ENCODE results near the gene CDNF.

The CDNF gene

DNA sequence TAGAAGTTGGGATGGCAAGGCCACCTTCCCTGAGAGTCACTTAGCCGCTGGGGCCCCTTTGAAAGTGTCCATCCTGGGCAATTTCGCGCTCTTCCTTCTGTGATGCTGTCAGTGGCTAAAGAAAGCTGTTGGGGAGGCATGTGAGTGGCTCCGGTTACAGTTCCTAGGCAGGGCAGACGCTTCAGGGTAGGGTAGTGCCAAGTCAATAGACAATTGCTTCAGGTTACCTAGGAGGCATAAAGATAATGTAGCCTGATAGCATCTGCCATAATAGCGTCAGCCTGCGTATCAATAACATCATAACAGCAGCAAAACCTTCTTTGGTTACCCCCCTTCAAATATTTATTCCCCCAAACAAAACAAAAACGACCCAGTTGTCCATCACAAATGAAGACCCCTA is 63.0 kb downstream of the CDNF start, which contains the start of gene FAM107B:
Gene FAM107B (minus strand): TSS at position 101 of the 400 bp plus-strand sequence. CDS start 234 bp downstream, outside the sequence.
- no peak within 1 kb of the TSS for H3K27ac ChIP-seq (ENCODE audit: poor library complexity, severe bottlenecking)
- no peaks in the 10 kb centered on the region for H3K9me3 ChIP-seq (ENCODE audit: severe bottlenecking)
- no peak within 1 kb of the TSS for H3K4me3 ChIP-seq (ENCODE audit: severe bottlenecking)
- TF ChIP-seq, protein P1, sequence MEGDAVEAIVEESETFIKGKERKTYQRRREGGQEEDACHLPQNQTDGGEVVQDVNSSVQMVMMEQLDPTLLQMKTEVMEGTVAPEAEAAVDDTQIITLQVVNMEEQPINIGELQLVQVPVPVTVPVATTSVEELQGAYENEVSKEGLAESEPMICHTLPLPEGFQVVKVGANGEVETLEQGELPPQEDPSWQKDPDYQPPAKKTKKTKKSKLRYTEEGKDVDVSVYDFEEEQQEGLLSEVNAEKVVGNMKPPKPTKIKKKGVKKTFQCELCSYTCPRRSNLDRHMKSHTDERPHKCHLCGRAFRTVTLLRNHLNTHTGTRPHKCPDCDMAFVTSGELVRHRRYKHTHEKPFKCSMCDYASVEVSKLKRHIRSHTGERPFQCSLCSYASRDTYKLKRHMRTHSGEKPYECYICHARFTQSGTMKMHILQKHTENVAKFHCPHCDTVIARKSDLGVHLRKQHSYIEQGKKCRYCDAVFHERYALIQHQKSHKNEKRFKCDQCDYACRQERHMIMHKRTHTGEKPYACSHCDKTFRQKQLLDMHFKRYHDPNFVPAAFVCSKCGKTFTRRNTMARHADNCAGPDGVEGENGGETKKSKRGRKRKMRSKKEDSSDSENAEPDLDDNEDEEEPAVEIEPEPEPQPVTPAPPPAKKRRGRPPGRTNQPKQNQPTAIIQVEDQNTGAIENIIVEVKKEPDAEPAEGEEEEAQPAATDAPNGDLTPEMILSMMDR (IDR thresholded peaks at IDR 0.05; ENCODE audit: poor library complexity, severe bottlenecking) = no peak
- H3K4me1 ChIP-seq (ENCODE audit: insufficient read depth, poor library complexity, severe bottlenecking) = no peaks in the 10 kb centered on the region
- H3K36me3 ChIP-seq (ENCODE audit: low read depth) = no peaks in the 10 kb centered on the region
- ATAC-seq (ENCODE audit: low read depth) (no peak), DNase-seq (ENCODE audit: low spot score) (no peak)
- H3K27me3 ChIP-seq (ENCODE audit: insufficient read depth, poor library complexity, severe bottlenecking) = no peaks in the 10 kb centered on the region

DNA sequence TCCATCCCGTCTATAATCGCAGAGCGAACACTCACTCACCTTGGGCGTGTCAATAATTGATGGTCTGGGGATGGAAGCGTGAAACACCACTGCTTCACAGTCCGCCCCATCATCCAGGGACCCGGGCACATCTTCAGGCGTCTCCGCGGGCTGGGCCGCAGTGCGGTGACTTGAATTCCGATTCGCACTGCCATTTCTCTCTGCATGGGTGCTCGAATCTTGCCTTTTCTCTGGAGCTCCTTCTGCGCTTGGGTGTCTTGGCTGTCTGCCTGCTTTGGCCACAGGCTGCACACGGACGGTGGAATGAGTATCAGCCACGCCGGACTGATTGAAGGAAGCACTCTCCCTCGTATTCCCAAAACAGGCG is 63.6 kb downstream of the CDNF start:
- TF ChIP-seq, protein P1 (IDR thresholded peaks at IDR 0.05; ENCODE audit: poor library complexity, severe bottlenecking) = no peak
- no peak overlapping the region for H3K4me3 ChIP-seq (ENCODE audit: severe bottlenecking)
- no peaks in the 10 kb centered on the region for H3K4me1 ChIP-seq (ENCODE audit: insufficient read depth, poor library complexity, severe bottlenecking)
- H3K27me3 ChIP-seq (ENCODE audit: insufficient read depth, poor library complexity, severe bottlenecking) = no peaks in the 10 kb centered on the region
- no peak for DNase-seq (ENCODE audit: low spot score)
- no peak overlapping the region for H3K27ac ChIP-seq (ENCODE audit: poor library complexity, severe bottlenecking)
- H3K9me3 ChIP-seq (ENCODE audit: severe bottlenecking) = no peaks in the 10 kb centered on the region
- no peak for ATAC-seq (ENCODE audit: low read depth)
- no peaks in the 10 kb centered on the region for H3K36me3 ChIP-seq (ENCODE audit: low read depth)

GRCh38 chr10:14773551-14774213 is 64.2 kb downstream of the CDNF start:
- H3K27ac ChIP-seq (ENCODE audit: poor library complexity, severe bottlenecking) = no peak overlapping the region
- H3K27me3 ChIP-seq (ENCODE audit: insufficient read depth, poor library complexity, severe bottlenecking) = no peaks in the 10 kb centered on the region
- no peaks in the 10 kb centered on the region for H3K9me3 ChIP-seq (ENCODE audit: severe bottlenecking)
- no peaks in the 10 kb centered on the region for H3K4me1 ChIP-seq (ENCODE audit: insufficient read depth, poor library complexity, severe bottlenecking)
- no peaks in the 10 kb centered on the region for H3K36me3 ChIP-seq (ENCODE audit: low read depth)
- DNase-seq (ENCODE audit: low spot score) (no peak), ATAC-seq (ENCODE audit: low read depth) (no peak)
- TF ChIP-seq, protein P1 (IDR thresholded peaks at IDR 0.05; ENCODE audit: poor library complexity, severe bottlenecking) = no peak
- no peak overlapping the region for H3K4me3 ChIP-seq (ENCODE audit: severe bottlenecking)

DNA sequence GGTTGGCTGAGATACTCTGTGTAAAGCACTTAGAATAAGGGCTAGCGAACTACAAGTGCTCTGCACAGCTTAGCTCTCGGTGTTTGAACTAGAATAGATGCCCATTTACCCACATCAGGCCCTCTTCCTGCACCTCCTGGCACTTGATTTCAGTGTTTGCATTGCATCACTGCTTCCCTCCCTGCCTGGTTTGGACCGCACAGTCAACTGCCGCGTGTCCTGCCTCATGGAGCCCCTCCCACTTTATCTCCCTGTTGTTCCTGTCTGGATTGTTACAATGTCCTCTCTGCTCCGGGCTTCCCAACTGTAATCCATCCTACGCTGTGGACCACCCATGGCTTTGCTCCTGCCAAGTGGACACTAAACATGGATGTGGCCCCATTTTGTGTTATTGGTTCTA is 65.4 kb downstream of the CDNF start:
- Histone ChIP-seq H3K27me3 (ENCODE audit: insufficient read depth, poor library complexity, severe bottlenecking) (no peaks in the 10 kb centered on the region), H3K36me3 (ENCODE audit: low read depth) (no peaks in the 10 kb centered on the region), H3K9me3 (ENCODE audit: severe bottlenecking) (no peaks in the 10 kb centered on the region), H3K27ac (ENCODE audit: poor library complexity, severe bottlenecking) (no peak overlapping the region), H3K4me1 (ENCODE audit: insufficient read depth, poor library complexity, severe bottlenecking) (no peaks in the 10 kb centered on the region), H3K4me3 (ENCODE audit: severe bottlenecking) (no peak overlapping the region)
- ATAC-seq (ENCODE audit: low read depth) (no peak), DNase-seq (ENCODE audit: low spot score) (no peak)
- TF ChIP-seq, protein P1 (IDR thresholded peaks at IDR 0.05; ENCODE audit: poor library complexity, severe bottlenecking) = no peak

DNA sequence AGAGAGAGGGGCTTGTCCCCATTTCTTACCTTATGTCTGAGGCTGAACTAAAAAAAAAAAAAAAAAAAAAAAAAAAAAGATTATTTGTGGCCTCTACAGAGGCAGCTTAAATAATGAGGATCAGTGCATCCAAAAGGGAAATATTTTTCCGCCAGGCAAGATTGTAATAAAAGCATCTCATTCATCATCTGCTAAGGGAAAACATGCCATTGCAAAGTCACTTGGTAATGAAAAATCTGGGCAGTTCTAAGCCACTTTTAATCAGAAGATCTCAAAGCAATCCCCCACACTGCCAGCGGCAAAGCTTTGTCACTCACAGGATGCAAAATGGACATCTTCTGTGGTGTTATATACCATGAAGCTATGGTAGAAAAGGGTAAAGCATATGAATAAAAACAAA is 66.9 kb downstream of the CDNF start:
- Histone ChIP-seq H3K27ac (ENCODE audit: poor library complexity, severe bottlenecking) (no peak overlapping the region), H3K4me1 (ENCODE audit: insufficient read depth, poor library complexity, severe bottlenecking) (no peaks in the 10 kb centered on the region), H3K27me3 (ENCODE audit: insufficient read depth, poor library complexity, severe bottlenecking) (no peaks in the 10 kb centered on the region), H3K36me3 (ENCODE audit: low read depth) (no peaks in the 10 kb centered on the region), H3K9me3 (ENCODE audit: severe bottlenecking) (no peaks in the 10 kb centered on the region), H3K4me3 (ENCODE audit: severe bottlenecking) (no peak overlapping the region)
- ATAC-seq (ENCODE audit: low read depth) (no peak), DNase-seq (ENCODE audit: low spot score) (no peak)
- TF ChIP-seq, protein P1 (IDR thresholded peaks at IDR 0.05; ENCODE audit: poor library complexity, severe bottlenecking) = no peak
